Mucosa of gallbladder (tissue), 1 donor: ENCODE results near the gene USP51. TPM values are rescaled to one million over a fixed set of nuclear protein-coding genes. Genes with fewer than 3 reads are reported as not detected.
A peak's percentile ranks its signal among the peaks of the same experiment; 100 is the strongest.
"Not testable (repeated sequence)": the region's sequence is repeated elsewhere in the genome, so short reads cannot be mapped to it uniquely, and the experiment has no call there.

ENCODE experiments used
- DNase-seq: peaks from one replicate; pipeline ENCODE4 v3.0.0-alpha.2; 2020; ENCODE audit warnings: low spot score
- total RNA-seq: library from RNA; stranded (reverse); gene quantifications from one replicate; pipeline ENCODE4 v1.2.1, GENCODE V29; 2021
- donor health status: DM: no; HTN: no; CAD: no.

Gene USP51
- total RNA-seq, 1 donor from 2014 or later = 1.9 TPM

DNA sequence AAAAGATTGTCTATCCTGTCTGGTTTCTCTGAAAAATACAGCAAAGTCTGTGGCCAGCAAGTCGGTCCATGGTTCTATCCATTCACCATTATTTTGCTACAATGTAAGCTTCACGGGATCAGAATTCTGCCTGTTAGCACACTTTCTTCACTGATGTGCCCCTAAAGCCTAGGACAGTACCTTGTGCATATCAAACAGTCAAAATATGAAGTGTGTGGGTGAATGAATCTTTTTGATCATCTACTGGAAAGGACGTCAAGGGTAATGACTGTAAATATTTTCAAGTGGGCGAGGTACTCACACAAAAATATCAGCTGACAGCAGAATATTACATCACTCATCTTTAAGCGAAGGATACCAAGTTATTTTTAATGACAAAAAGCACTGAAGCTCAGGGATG is 24.5 kb downstream of the USP51 start:
- DNase-seq = not testable (repeated sequence)

DNA sequence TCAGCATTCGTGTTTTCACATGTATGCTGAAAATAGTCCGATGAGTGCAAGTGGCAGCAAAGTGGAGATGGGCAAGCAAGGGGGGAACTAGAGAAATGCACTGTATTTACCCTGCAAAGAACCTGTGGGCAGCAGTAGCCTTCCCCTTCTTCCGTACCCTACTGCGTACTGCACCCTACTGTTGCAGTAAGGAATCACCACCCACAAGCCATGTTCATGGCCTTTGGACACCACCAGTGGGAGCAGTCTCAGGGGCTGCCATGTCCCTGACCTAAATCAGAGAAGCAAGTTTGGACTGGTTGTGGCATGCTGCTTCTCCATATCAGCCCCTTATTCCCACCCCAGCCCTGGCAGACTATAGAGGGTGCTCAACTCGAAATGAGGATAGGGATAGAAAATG is 25.6 kb downstream of the USP51 start:
- not testable (repeated sequence) for DNase-seq

DNA sequence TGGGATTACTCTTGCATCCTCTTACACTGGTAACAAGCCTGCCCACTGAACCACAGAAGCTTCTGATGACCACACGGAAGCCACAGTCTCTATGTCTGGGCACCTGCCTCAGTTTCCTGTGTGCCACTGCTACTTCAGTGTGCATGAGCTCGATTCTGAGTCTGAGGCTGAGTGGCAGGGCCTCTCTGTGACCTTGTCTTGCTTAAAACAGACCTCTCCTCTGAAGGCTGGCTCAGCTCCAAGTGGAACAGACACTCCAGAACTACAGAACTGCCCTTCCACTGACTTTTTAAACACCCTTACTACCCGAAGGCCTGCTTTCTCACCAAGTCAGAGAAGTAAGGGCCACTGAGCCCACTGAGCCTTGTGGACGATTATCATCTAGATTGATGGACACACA is 29.7 kb downstream of the USP51 start:
- DNase-seq = not testable (repeated sequence)

DNA sequence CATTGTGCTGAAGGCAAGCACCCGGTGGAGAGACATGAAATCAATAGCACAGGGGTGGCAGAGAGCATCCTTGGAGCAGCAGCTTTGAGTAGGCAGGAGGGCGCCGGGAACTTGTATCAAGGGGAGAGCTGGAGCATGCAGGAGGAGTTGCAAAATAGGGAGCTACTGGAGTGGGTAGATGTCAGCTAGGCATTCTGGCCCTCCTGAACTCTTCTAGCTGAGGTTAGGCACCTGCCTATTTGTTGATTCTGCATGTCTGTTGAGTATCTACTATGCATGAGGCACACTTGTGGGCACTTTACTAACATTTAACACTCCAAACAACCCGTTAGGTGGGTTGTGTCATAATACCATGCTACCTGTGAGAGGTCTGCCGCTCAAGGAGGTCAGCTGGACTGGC is 30.2 kb downstream of the USP51 start:
- DNase-seq = not testable (repeated sequence)

DNA sequence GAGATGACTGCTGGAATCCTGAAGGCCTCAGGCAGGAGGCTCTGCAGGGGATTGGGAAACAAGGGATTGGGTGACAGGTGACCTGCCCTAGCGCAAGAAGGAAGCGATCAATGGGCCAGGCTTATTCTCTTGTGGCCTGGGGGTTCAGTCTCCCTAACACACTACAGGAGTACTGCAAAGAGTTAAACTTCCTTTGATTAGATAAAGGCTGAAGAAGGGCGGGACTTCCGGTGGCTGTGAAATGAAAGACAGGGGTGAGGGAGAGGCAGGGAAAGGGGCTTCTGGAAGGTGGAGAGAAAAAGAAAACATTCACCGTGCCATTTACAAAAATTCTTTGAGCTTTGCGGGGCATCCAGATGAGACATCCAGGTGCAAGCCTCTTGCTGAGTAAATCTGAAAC is 33.9 kb downstream of the USP51 start:
- not testable (repeated sequence) for DNase-seq

- no peak for DNase-seq
Measured at GRCh38 chrX:55452833-55453124, 36.9 kb downstream of the USP51 start.

GRCh38 chrX:55451990-55452832 is 37.4 kb downstream of the USP51 start, which contains the start of gene MAGEH1:
Gene MAGEH1, plus strand, starts transcription at chrX:55452127. Its CDS starts 248 bp downstream, at chrX:55452375.
- peak; percentile 82 for DNase-seq

GRCh38 chrX:55451626-55451989 is 38.0 kb downstream of the USP51 start:
- no peak for DNase-seq

DNA sequence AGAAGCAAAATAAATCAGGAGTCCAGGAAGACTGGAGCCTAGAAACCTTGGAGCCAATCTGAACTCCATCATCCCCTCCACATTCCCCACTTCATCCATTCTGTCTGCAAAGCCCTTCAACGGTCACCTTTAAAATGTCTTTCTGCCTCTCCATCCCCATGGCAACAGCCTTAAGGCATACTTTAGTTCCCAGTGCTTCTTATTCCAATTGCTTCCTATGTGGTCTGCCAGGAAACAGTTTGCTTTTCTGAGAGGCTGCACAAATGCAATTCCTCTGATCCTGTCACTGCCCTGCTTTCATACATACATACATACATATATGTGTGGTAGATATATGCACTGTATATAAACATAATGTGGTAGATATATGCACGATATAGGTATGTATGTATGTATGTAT is 38.5 kb downstream of the USP51 start:
- DNase-seq = no peak

DNA sequence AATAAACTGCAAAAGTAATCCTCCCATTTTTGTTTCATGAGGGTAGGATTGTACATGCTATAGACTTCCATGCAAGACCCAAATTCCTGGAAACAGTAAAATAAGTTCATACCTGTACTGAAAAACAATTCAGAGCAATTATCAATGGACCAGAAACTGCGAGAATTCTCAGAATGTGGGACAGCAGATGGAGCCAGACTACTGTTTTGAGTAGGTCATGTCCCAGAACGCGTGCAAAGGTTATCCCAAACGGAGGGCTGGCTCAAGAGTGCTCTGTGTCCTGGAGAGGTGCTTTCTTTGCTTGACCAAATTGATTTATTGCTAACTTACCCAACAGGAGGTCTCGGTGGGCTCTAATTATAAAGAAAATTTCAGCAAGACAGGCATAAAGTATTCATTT is 39.4 kb downstream of the USP51 start:
- DNase-seq = no peak

DNA sequence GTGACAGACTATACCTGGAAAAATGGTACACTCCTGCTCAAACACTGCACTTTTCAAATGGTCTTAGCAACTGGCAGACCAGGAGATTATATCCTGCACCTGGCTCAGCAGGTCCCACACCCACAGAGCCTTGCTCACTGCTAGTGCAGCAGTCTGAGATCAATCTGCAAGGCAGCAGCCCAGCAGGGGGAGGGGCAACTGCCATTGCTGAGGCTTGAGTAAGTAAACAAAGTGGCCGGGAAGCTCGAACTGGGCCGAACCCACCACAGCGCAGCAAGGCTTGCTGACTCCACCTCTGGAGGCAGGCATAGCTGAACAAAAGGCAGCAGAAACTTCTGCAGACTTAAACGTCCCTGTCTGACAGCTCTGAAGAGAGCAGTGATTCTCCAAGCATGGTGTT is 46.2 kb downstream of the USP51 start:
- not testable (repeated sequence) for DNase-seq

Other genes with a start within 250 kb of the USP51 start
- gene PAGE3, start 224.9 kb downstream of the USP51 start, total RNA-seq = not detected
- 24.6 TPM for gene MAGEH1, start 37.7 kb downstream of the USP51 start, total RNA-seq
- not detected for gene FOXR2, start 133.6 kb upstream of the USP51 start, total RNA-seq
- 19.8 TPM for gene RRAGB, start 227.9 kb upstream of the USP51 start, total RNA-seq